Myometrial cell (primary cell): ENCODE data around the gene C14orf39. TPM values are rescaled to one million over a fixed set of nuclear protein-coding genes. Genes with fewer than 3 reads are reported as not detected.

Experiments
- total RNA-seq: library from RNA; depleted of rRNA; stranded (reverse); fragments of >200 nt; gene quantifications from 2 replicates; pipeline ENCODE4 v1.2.3, GENCODE V29; 2015

Gene C14orf39
- total RNA-seq: under 0.01 TPM in 1 of 2 replicates, not detected in the other

GRCh38 chr14:60485598-60486251 is at the start of gene C14orf39:
Gene C14orf39, minus strand, starts transcription at chr14:60486063. Its CDS starts 985 bp downstream, at chr14:60485078.

GRCh38 chr14:60508707-60509437 is 23.0 kb upstream of the C14orf39 start, which contains the start of gene SIX6:
Gene SIX6, plus strand, starts transcription at chr14:60509146. Its CDS starts 253 bp downstream, at chr14:60509399.

Other genes starting within 250 kb of the C14orf39 start
- gene PPM1A, start 236.8 kb downstream of the C14orf39 start, total RNA-seq: 12.9 and 23.6 TPM in 2 replicates
- not detected in 2 replicates for gene SIX6, start 23.1 kb upstream of the C14orf39 start, total RNA-seq
- gene SIX1, start 163.4 kb upstream of the C14orf39 start, total RNA-seq: under 0.01 and 0.18 TPM in 2 replicates
- gene SIX4, start 238.3 kb upstream of the C14orf39 start, total RNA-seq: 10.1 and 12.7 TPM in 2 replicates
- 48.7 and 53.0 TPM in 2 replicates for gene MNAT1, start 248.7 kb upstream of the C14orf39 start, total RNA-seq